ENCODE results near the gene C9orf43. TPM values are rescaled to one million over a fixed set of nuclear protein-coding genes. Genes with fewer than 3 reads are reported as not detected.
A peak's percentile ranks its signal among the peaks of the same experiment; 100 is the strongest.

Gene C9orf43
- total and polyA plus RNA-seq, 10 of the 15 experiments (the other 5 are each of a cell fraction or from before 2014, with no cell fraction given): 0.08 to 0.79 (median 0.55) TPM

DNA sequence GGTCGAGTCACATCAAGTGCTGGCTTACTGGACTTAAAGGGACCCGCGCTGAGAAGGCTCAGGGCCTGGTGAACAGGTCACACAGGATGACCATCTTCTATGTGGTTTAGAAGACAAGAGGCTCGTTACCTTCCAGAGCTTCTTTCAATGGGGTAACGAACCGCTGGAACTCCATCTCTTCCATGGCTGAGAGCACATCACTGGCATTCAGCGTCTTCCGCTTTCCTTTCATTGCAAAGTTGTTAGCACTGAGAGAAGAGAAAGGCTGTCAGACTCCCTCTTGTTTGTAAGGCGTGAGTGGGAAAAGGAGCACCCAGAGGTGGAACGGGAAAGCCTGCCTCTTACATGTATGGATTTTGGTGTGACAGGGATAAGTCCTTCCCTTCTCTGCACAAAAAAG is 1.1 kb upstream of the C9orf43 start (continued):
- TF ChIP-seq, protein P1, sequence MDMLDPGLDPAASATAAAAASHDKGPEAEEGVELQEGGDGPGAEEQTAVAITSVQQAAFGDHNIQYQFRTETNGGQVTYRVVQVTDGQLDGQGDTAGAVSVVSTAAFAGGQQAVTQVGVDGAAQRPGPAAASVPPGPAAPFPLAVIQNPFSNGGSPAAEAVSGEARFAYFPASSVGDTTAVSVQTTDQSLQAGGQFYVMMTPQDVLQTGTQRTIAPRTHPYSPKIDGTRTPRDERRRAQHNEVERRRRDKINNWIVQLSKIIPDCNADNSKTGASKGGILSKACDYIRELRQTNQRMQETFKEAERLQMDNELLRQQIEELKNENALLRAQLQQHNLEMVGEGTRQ (IDR thresholded peaks at IDR 0.05; ENCODE audit: borderline replicate concordance, low read depth, low read length): no peak
- no peak for TF ChIP-seq CREB1 (IDR thresholded peaks at IDR 0.05; ENCODE audit: low read depth)
- TF ChIP-seq RAD21 (IDR thresholded peaks at IDR 0.05; ENCODE audit: insufficient read depth, low read depth, low read length): no peak
- TF ChIP-seq, protein P2, sequence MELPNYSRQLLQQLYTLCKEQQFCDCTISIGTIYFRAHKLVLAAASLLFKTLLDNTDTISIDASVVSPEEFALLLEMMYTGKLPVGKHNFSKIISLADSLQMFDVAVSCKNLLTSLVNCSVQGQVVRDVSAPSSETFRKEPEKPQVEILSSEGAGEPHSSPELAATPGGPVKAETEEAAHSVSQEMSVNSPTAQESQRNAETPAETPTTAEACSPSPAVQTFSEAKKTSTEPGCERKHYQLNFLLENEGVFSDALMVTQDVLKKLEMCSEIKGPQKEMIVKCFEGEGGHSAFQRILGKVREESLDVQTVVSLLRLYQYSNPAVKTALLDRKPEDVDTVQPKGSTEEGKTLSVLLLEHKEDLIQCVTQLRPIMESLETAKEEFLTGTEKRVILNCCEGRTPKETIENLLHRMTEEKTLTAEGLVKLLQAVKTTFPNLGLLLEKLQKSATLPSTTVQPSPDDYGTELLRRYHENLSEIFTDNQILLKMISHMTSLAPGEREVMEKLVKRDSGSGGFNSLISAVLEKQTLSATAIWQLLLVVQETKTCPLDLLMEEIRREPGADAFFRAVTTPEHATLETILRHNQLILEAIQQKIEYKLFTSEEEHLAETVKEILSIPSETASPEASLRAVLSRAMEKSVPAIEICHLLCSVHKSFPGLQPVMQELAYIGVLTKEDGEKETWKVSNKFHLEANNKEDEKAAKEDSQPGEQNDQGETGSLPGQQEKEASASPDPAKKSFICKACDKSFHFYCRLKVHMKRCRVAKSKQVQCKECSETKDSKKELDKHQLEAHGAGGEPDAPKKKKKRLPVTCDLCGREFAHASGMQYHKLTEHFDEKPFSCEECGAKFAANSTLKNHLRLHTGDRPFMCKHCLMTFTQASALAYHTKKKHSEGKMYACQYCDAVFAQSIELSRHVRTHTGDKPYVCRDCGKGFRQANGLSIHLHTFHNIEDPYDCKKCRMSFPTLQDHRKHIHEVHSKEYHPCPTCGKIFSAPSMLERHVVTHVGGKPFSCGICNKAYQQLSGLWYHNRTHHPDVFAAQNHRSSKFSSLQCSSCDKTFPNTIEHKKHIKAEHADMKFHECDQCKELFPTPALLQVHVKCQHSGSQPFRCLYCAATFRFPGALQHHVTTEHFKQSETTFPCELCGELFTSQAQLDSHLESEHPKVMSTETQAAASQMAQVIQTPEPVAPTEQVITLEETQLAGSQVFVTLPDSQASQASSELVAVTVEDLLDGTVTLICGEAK (IDR thresholded peaks at IDR 0.05; ENCODE audit: borderline replicate concordance): no peak
- TF ChIP-seq RELA (IDR thresholded peaks at IDR 0.05; ENCODE audit: borderline replicate concordance, partially characterized antibody): no peak
- TF ChIP-seq ZNF622 (IDR thresholded peaks at IDR 0.05): no peak

DNA sequence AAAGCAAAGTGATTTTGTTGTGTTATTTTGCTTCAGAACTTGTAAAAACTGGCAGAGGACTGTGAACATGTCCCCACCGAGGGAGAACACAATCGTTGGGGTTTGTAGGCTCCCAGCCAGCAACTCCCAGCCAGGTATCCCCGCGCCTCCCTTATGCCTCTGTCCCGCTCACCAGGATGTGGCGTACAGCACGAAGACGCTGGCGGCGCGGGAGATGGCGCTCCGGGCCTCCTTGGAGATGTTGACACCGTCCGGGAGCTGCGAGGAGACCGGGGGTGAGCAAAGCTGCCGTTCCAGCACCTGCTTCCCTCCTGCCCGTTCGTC is 702 bp upstream of the C9orf43 start:
- Histone ChIP-seq H3K4me1 (ENCODE audit: control insufficient read depth, insufficient read depth, low read length) (peaks cover 16% of the 10 kb centered on the region; the same call in 1 of the 2 replicates), H3K4me2 (ENCODE audit: control insufficient read depth, insufficient read depth) (peak overlapping the region; percentile 81), H3K27ac (ENCODE audit: control insufficient read depth, insufficient read depth) (peak overlapping the region; percentile 98), H3K9me3 (replicated peaks; ENCODE audit: control insufficient read depth, insufficient read depth, low read length) (no peaks in the 10 kb centered on the region), H2AFZ (ENCODE audit: control insufficient read depth, low read depth, low read length) (peak overlapping the region; percentile 97), H3K4me3 (peak overlapping the region; percentile 92), H3K36me3 (ENCODE audit: control insufficient read depth in 2 of 2, insufficient read depth in 2 of 2, low read length in 1 of 2) (peaks cover 0 to 10% of the 10 kb centered on the region in 2 experiments; a peak in 1 of 4 replicates), H3K27me3 (replicated peaks in 1 of 2; ENCODE audit: control insufficient read depth in 2 of 2, insufficient read depth in 2 of 2, low read length in 1 of 2) (no peaks in the 10 kb centered on the region), H3K79me2 (ENCODE audit: control insufficient read depth, insufficient read depth, low read length) (peaks cover 19% of the 10 kb centered on the region), H4K20me1 (ENCODE audit: control insufficient read depth, insufficient read depth) (no peaks in the 10 kb centered on the region), H3K9ac (ENCODE audit: control insufficient read depth, insufficient read depth, low read length) (peak overlapping the region; percentile 93)
- intact Hi-C loops (cut with micrococcal nuclease; ENCODE audit: unreplicated experiment): loop anchor here (10.0 kb wide), 2 partner anchors 195 to 1045 kb away; no protein-coding TSS in a partner anchor
- ChIA-PET CTCF (interaction anchor here (0.7 to 5.3 kb wide), 18 partner anchors 9 to 256 kb away, joined by 3 to 72 read pairs (median 3); partner anchors contain the start of genes ALAD, CDC26, PRPF4 and WDR31), POLR2A (interaction anchor here (0.7 to 2.6 kb wide), 11 partner anchors 8 to 192 kb away, joined by 3 to 18 read pairs (median 4); partner anchors contain the start of genes ALAD, CDC26 and PRPF4), RAD21 (ENCODE audit: unreplicated experiment) (interaction anchor here (0.6 to 2.5 kb wide), 21 partner anchors 9 to 248 kb away, joined by 3 to 16 read pairs (median 5); partner anchors contain the start of genes ALAD, CDC26, FKBP15 and PRPF4), SMC1A (ENCODE audit: uncharacterized antibody, unreplicated experiment) (interaction anchor here (0.7 to 1.8 kb wide), 11 partner anchors 11 to 249 kb away, joined by 3 to 11 read pairs (median 4); partner anchors contain the start of genes CDC26, PRPF4 and WDR31)
- no peak for DNase-seq (ENCODE audit: low read depth, low spot score)
- no TSS peak for BruUV-seq (replicated peaks)
- no peak for FAIRE-seq
- ATAC-seq: peak; percentile 14
- in situ Hi-C loops (cut with MboI): loop anchor here (5.0 kb wide), 1 partner anchor 138 kb away; no protein-coding TSS in a partner anchor
- WGBS (ENCODE audit: insufficient coverage, insufficient replicate concordance, low lambda C conversion rate, missing lambda C conversion rate): 0% methylated on average over 20 of the region's 20 CpGs
- TF ChIP-seq POLR2A (IDR thresholded peaks at IDR 0.05; ENCODE audit: low read depth, low read length) (no peak), CREB1 (IDR thresholded peaks at IDR 0.05; ENCODE audit: low read depth) (no peak), LARP7 (IDR thresholded peaks at IDR 0.05) (no peak), GATAD2B (conservative IDR thresholded peaks at IDR 0.05; ENCODE audit: low read depth) (no peak), BRCA1 (IDR thresholded peaks at IDR 0.05; ENCODE audit: low read depth, low read length) (no peak)
- TF ChIP-seq, protein P3, sequence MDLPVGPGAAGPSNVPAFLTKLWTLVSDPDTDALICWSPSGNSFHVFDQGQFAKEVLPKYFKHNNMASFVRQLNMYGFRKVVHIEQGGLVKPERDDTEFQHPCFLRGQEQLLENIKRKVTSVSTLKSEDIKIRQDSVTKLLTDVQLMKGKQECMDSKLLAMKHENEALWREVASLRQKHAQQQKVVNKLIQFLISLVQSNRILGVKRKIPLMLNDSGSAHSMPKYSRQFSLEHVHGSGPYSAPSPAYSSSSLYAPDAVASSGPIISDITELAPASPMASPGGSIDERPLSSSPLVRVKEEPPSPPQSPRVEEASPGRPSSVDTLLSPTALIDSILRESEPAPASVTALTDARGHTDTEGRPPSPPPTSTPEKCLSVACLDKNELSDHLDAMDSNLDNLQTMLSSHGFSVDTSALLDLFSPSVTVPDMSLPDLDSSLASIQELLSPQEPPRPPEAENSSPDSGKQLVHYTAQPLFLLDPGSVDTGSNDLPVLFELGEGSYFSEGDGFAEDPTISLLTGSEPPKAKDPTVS (IDR thresholded peaks at IDR 0.05; ENCODE audit: low read depth, low read length): no peak
- TF ChIP-seq, protein P2 (IDR thresholded peaks at IDR 0.05; ENCODE audit: borderline replicate concordance): no peak
